Brain microvascular endothelial cell (primary cell): ENCODE results near the gene C11orf42.

Source experiments
- DNase-seq: peaks from one replicate; pipeline ENCODE4 v3.0.0-alpha.2; 2020
- H3K27ac ChIP-seq: fragments of 250-450 bp; sonication (Bioruptor Pico); 2 replicates; pipeline ENCODE4 v1.5.1; 2020; ENCODE audit warnings: mild to moderate bottlenecking, moderate library complexity
- H3K27me3 ChIP-seq: fragments of 250-450 bp; sonication (Bioruptor Pico); replicated peaks from 2 replicates; pipeline ENCODE4 v1.5.1; 2020; ENCODE audit warnings: mild to moderate bottlenecking
- H3K36me3 ChIP-seq: fragments of 250-450 bp; sonication (Bioruptor Pico); replicated peaks from 2 replicates; pipeline ENCODE4 v1.5.1; 2020; ENCODE audit warnings: mild to moderate bottlenecking
- H3K4me3 ChIP-seq: 2 replicates; pipeline ENCODE4 v1.5.1; 2011; ENCODE audit warnings: low read depth, mild to moderate bottlenecking, control low read depth, low read length, moderate library complexity
- in situ Hi-C: cut with HindIII; loops from 2 replicates; pipeline ENCODE4 v1.10.0; 2017; ENCODE audit warnings: low sequenced_read_pairs, low pct_ligation_motif_present
- TF ChIP-seq, protein P1 (sequence below): IDR thresholded peaks from 2 replicates; pipeline ENCODE4 v1.5.1; 2011; ENCODE audit warnings: low read depth, mild to moderate bottlenecking, moderate library complexity, low read length, control low read depth, inconsistent platforms; ENCODE audit errors: missing control alignments

The C11orf42 gene

DNA sequence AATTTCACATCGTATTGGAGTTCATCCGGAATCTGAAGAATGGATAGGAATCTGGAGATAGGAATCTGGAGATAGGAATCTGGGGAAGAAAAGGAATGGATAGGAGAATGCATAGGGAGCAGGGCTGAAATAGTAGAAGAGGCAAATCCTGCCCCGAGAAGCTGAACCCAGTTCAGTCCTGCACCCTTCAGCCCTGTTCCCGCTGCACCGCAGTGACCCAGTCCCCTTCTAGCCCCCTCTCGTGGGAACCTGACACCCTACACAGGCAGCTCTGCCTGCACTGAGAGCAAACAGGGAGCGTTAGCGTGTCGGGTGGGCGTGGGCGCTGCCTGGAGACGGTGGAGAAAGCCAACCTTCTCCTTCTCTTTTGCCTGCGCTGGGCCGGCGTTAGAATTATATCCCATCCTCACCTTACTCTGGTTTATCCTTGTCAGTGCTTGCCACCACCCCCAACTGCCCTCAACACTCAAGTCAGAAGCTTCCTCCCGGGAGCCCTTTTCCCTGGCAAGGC is 53.3 kb downstream of the C11orf42 start:
- Histone ChIP-seq H3K27me3 (peaks cover 55% of the 10 kb centered on the region), H3K36me3 (no peaks in the 10 kb centered on the region), H3K27ac (no peak overlapping the region), H3K4me3 (no peak overlapping the region)
- in situ Hi-C loops, result no loop called here
- TF ChIP-seq, protein P1, sequence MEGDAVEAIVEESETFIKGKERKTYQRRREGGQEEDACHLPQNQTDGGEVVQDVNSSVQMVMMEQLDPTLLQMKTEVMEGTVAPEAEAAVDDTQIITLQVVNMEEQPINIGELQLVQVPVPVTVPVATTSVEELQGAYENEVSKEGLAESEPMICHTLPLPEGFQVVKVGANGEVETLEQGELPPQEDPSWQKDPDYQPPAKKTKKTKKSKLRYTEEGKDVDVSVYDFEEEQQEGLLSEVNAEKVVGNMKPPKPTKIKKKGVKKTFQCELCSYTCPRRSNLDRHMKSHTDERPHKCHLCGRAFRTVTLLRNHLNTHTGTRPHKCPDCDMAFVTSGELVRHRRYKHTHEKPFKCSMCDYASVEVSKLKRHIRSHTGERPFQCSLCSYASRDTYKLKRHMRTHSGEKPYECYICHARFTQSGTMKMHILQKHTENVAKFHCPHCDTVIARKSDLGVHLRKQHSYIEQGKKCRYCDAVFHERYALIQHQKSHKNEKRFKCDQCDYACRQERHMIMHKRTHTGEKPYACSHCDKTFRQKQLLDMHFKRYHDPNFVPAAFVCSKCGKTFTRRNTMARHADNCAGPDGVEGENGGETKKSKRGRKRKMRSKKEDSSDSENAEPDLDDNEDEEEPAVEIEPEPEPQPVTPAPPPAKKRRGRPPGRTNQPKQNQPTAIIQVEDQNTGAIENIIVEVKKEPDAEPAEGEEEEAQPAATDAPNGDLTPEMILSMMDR, result no peak
- no peak for DNase-seq

DNA sequence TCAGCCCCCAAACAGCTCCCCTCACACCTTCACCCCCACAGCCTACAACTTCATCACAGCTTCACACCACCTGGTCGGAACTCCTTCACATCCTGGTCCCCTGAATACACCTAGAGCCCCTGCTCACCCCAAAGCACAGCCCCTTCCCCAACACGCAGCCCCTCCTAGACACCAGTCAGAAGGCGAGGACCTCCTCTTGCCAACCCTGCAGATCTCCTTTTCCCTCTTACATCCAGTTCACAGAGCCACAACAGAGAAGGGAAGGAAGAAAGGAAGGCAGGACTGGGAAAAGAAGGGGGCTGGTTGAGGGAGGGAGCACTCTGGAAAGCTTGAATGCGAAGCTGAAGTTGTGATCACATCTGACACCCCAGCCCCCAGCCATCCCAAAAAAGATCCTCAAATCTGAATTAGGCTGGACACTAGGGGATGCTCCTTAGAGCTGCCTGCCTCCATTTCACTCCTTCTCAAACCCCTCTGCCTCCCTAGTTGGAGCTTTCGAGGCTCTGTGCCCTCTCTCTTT is 54.9 kb downstream of the C11orf42 start:
- in situ Hi-C loops, result no loop called here
- no peaks in the 10 kb centered on the region for H3K36me3 ChIP-seq
- peaks cover 52% of the 10 kb centered on the region for H3K27me3 ChIP-seq
- H3K4me3 ChIP-seq, result no peak overlapping the region
- TF ChIP-seq, protein P1, result no peak
- DNase-seq, result no peak
- H3K27ac ChIP-seq, result no peak overlapping the region
